HG02970 (cell line): ENCODE data around the gene FAM174B.
"Not testable (repeated sequence)": the region's sequence is repeated elsewhere in the genome, so short reads cannot be mapped to it uniquely, and the experiment has no call there.

Experiments
- ATAC-seq: cut with Tn5 transposase; IDR thresholded peaks from one replicate; pipeline ENCODE4 v1.9.1; 2021; ENCODE audit warnings: mild to moderate bottlenecking, moderate library complexity, moderate number of reproducible peaks; ENCODE audit not compliant: unreplicated experiment, low FRiP score

The FAM174B gene

GRCh38 chr15:92621972-92622533 lies 33.5 kb downstream of the FAM174B start:
- ATAC-seq: no peak

GRCh38 chr15:92620991-92621390 lies 34.6 kb downstream of the FAM174B start:
- no peak for ATAC-seq

- ATAC-seq: no peak
These were observed 36.2 kb downstream of the FAM174B start for GRCh38 chr15:92619145-92620101.

GRCh38 chr15:92617549-92618520 lies 37.7 kb downstream of the FAM174B start:
- ATAC-seq: no peak

- ATAC-seq: no peak
These were observed 38.7 kb downstream of the FAM174B start for GRCh38 chr15:92616621-92617548.

- ATAC-seq: no peak
These were observed 40.5 kb downstream of the FAM174B start for GRCh38 chr15:92614791-92615785.

- ATAC-seq: no peak
These were observed 41.3 kb downstream of the FAM174B start for GRCh38 chr15:92614301-92614700.

- ATAC-seq: no peak
These were observed 41.7 kb downstream of the FAM174B start for GRCh38 chr15:92613841-92614240.

- ATAC-seq: no peak
These were observed 42.7 kb downstream of the FAM174B start for GRCh38 chr15:92612891-92613290.

- no peak for ATAC-seq
These were observed 43.4 kb downstream of the FAM174B start for GRCh38 chr15:92611995-92612745.

GRCh38 chr15:92611150-92611549 lies 44.4 kb downstream of the FAM174B start:
- no peak for ATAC-seq

GRCh38 chr15:92610101-92610520 lies 45.5 kb downstream of the FAM174B start:
- ATAC-seq: no peak

GRCh38 chr15:92608866-92609700 lies 46.5 kb downstream of the FAM174B start:
- no peak for ATAC-seq

- not testable (repeated sequence) for ATAC-seq
These were observed 48.8 kb downstream of the FAM174B start for GRCh38 chr15:92606836-92607150.

- no peak for ATAC-seq
These were observed 49.3 kb downstream of the FAM174B start for GRCh38 chr15:92606126-92606835.

GRCh38 chr15:92605225-92605944 lies 50.2 kb downstream of the FAM174B start:
- no peak for ATAC-seq
